Measurements from ENCODE around the gene MTHFR. TPM values are rescaled to one million over a fixed set of nuclear protein-coding genes. Genes with fewer than 3 reads are reported as not detected.

MTHFR gene
- polyA plus RNA-seq, result 17.1 TPM
- long read RNA-seq, donor 1, partial matches to known transcripts, result 0 of 1 reads
- long read RNA-seq, donor 1, other reads (novel, unspliced or antisense), result 0 of 1 reads
- long read RNA-seq, donor 2, partial matches to known transcripts, result 0 of 2 reads
- long read RNA-seq, donor 2, other reads (novel, unspliced or antisense), result 0 of 2 reads
- long read RNA-seq, donor 3, result 0 reads
- long read RNA-seq, donor 4, full-length matches to known transcripts, result 1 of 1 reads
- long read RNA-seq, donor 4, partial matches to known transcripts, result 0 of 1 reads
- long read RNA-seq, donor 4, other reads (novel, unspliced or antisense), result 0 of 1 reads
- long read RNA-seq, donor 5, full-length matches to known transcripts, result 3 of 3 reads
- long read RNA-seq, donor 5, partial matches to known transcripts, result 0 of 3 reads
- long read RNA-seq, donor 5, other reads (novel, unspliced or antisense), result 0 of 3 reads
- long read RNA-seq, donor 6, full-length matches to known transcripts, result 2 of 2 reads
- long read RNA-seq, donor 6, partial matches to known transcripts, result 0 of 2 reads
- long read RNA-seq, donor 6, other reads (novel, unspliced or antisense), result 0 of 2 reads
- long read RNA-seq, donor 7, result 0 reads
- long read RNA-seq, donor 8, result 0 reads
- long read RNA-seq, donor 9, full-length matches to known transcripts, result 2 of 2 reads
- long read RNA-seq, donor 9, partial matches to known transcripts, result 0 of 2 reads
- long read RNA-seq, donor 9, other reads (novel, unspliced or antisense), result 0 of 2 reads
- long read RNA-seq, donor 10, full-length matches to known transcripts, result 2 of 2 reads
- long read RNA-seq, donor 10, partial matches to known transcripts, result 0 of 2 reads
- long read RNA-seq, donor 10, other reads (novel, unspliced or antisense), result 0 of 2 reads
- long read RNA-seq, donor 11, full-length matches to known transcripts, result 3 of 3 reads
- long read RNA-seq, donor 11, partial matches to known transcripts, result 0 of 3 reads
- long read RNA-seq, donor 11, other reads (novel, unspliced or antisense), result 0 of 3 reads

DNA sequence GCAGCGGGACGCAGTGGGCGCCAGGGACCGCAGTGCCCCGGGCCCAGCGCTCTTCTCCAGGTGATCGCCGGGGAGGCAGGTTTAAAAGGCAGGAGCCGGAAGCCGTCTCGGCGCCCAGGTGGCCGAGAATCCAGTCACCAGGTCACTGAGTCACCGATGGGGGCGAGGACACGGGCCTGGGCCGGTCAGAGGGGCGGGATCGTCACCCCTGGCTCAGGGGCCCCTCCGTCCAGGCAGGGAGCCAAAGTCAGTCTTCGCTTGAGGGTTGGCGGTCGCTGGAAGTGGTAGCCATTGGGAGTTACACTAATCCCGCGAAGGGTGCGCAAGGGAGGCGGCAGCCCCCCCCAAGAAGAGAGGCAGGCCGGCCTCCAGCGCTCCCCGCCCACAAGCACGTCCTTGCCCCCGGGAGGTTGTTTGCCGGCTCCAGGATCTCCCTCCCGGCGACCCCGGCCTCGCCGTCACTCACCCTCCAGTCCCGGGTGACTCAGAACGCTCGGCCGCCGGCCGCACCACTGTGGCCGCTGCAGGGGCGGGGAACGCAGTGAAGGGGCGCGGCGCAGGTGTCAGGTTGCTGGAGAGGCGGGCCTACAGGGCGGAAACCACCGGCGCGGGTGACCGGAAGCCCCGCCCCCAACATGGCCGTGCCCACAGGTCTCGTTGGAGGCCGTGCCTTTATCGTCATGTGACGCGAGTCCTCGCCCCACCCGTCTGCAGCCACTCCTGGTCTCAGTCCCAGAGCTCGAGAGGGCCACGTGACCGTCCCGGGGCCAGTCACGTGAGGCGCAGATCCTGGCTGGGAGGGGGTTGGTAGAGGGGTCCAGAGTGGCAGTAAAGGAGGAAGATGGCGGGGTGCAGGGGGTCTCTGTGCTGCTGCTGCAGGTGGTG, at the start of gene MTHFR, which contains the start of gene CLCN6:
TSS of gene MTHFR (minus strand) at position 543 of the 885 bp plus-strand sequence. CDS start 2,848 bp downstream, outside the sequence.
TSS of gene CLCN6 (plus strand) at position 770 of the 885 bp plus-strand sequence. CDS start at position 842, 72 bp downstream.
- H3K9me3 ChIP-seq (ENCODE audit: control insufficient read depth, low read depth, low read length), result no peaks in the 10 kb centered on the region
- DNase-seq, result peak; percentile 100
- peak within 1 kb of the TSS; percentile 97 for H3K27ac ChIP-seq (ENCODE audit: low read length)
- H3K36me3 ChIP-seq (ENCODE audit: control insufficient read depth, insufficient read depth, low read length), result peaks cover 26% of the 10 kb centered on the region
- H3K27me3 ChIP-seq (ENCODE audit: control insufficient read depth, insufficient read depth, low read length), result no peaks in the 10 kb centered on the region
- H3K4me1 ChIP-seq (ENCODE audit: control insufficient read depth, insufficient read depth, low read length), result peaks cover 43% of the 10 kb centered on the region
- WGBS (ENCODE audit: insufficient coverage, low lambda C conversion rate), result no CpG with 5 or more reads among the region's 72 CpGs
- H3K4me3 ChIP-seq (ENCODE audit: low read length), result peak within 1 kb of the TSS; percentile 83

DNA sequence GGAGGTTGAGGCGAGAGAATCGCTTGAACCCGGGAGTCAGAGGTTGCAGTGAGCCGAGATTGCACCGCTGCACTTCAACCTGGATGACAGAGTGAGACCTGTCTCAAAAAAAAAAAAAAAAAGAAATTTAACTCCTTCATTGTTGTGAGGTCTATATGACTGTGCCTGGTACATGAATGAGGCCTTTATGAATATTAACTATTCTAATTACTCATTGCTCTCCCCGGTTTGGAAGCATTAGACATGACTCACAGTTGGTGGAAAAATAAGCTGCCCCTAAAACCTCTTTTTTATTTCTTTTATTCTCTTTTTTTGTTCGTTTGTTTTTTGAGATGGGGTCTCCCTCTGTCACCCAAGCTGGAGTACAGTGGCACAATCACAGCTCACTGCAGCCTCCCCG, 49.7 kb upstream of the MTHFR start:
- H3K27ac ChIP-seq (ENCODE audit: low read length), result no peak overlapping the region
- H3K36me3 ChIP-seq (ENCODE audit: control insufficient read depth, insufficient read depth, low read length), result no peaks in the 10 kb centered on the region
- H3K27me3 ChIP-seq (ENCODE audit: control insufficient read depth, insufficient read depth, low read length), result peaks cover 39% of the 10 kb centered on the region
- no peak overlapping the region for H3K4me3 ChIP-seq (ENCODE audit: low read length)
- DNase-seq, result no peak
- H3K9me3 ChIP-seq (ENCODE audit: control insufficient read depth, low read depth, low read length), result no peaks in the 10 kb centered on the region
- WGBS (ENCODE audit: insufficient coverage, low lambda C conversion rate), result 57% methylated on average over 1 of the region's 8 CpGs
- H3K4me1 ChIP-seq (ENCODE audit: control insufficient read depth, insufficient read depth, low read length), result no peaks in the 10 kb centered on the region

DNA sequence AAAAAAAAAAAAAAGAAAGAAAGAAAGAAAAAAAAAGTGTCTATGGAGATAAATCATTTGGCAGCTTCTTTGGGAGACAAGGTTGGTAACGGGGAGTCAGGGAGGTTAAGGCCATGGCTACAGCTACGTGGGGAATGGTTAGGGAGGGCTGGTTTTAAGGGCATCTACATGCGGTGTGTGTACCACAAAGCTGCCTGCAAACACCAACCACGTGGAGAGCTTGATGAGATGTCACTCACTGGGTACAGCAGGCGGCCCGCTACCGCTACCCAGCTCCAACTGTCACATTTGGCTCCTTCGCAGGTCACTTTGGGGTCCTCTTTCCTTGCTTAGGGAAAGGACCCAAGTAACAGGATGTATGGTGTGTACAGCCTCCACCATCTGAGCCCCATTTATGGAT, 48.8 kb upstream of the MTHFR start:
- H3K27ac ChIP-seq (ENCODE audit: low read length), result no peak overlapping the region

DNA sequence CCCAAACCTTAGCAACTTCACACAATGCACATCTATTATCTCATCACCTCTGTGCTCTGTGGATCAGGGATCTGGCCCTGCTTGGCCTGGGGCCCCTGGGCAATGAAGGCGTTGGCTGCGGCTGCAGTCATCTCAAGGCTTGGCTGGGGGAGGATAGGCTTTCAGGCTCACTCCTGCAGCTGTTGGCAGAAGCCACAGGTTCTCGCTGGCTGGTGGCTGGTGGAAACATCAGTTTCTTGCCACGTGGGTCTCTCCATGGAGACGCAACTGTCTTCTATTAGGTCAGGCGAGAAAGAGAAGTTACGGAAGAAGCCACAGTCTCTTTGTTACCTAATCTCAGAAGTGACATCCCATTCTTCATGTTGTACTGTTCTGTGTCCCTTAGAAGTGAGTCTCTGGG, 45.4 kb upstream of the MTHFR start:
- Histone ChIP-seq H3K27ac (ENCODE audit: low read length) (no peak overlapping the region), H3K36me3 (ENCODE audit: control insufficient read depth, insufficient read depth, low read length) (peaks cover 13% of the 10 kb centered on the region), H3K4me1 (ENCODE audit: control insufficient read depth, insufficient read depth, low read length) (no peaks in the 10 kb centered on the region), H3K4me3 (ENCODE audit: low read length) (no peak overlapping the region), H3K27me3 (ENCODE audit: control insufficient read depth, insufficient read depth, low read length) (peaks cover 5% of the 10 kb centered on the region), H3K9me3 (ENCODE audit: control insufficient read depth, low read depth, low read length) (no peaks in the 10 kb centered on the region)
- 60% methylated on average over 1 of the region's 7 CpGs for WGBS (ENCODE audit: insufficient coverage, low lambda C conversion rate)
- DNase-seq, result no peak

More for the DNA sequence above, 48.8 kb upstream of the MTHFR start:
- H3K4me1 ChIP-seq (ENCODE audit: control insufficient read depth, insufficient read depth, low read length), result no peaks in the 10 kb centered on the region
- no peaks in the 10 kb centered on the region for H3K9me3 ChIP-seq (ENCODE audit: control insufficient read depth, low read depth, low read length)
- WGBS (ENCODE audit: insufficient coverage, low lambda C conversion rate), result 0% methylated on average over 1 of the region's 8 CpGs
- no peak for DNase-seq
- no peak overlapping the region for H3K4me3 ChIP-seq (ENCODE audit: low read length)
- no peaks in the 10 kb centered on the region for H3K36me3 ChIP-seq (ENCODE audit: control insufficient read depth, insufficient read depth, low read length)
- peaks cover 36% of the 10 kb centered on the region for H3K27me3 ChIP-seq (ENCODE audit: control insufficient read depth, insufficient read depth, low read length)

DNA sequence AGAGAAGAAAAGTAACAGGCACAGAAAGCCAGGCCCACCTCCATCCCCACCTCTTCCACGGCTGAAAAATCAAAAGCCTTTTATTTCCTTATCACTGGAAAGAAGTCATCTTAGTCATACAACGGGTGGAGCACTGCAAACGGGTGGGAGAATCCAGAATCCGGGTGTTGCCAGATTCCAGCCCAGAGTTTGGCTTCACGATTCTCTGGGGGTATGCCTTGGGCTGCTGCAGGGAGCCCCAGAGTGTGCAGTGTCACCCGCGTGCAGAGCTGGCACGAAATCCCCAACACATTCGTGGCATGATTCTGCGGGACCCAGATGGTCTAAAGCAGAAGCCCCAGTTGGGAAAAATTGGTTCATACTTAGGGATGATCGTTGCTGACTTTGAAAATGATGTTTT, 44.4 kb upstream of the MTHFR start:
- Histone ChIP-seq H3K4me3 (ENCODE audit: low read length) (no peak overlapping the region), H3K27ac (ENCODE audit: low read length) (no peak overlapping the region), H3K36me3 (ENCODE audit: control insufficient read depth, insufficient read depth, low read length) (peaks cover 18% of the 10 kb centered on the region), H3K4me1 (ENCODE audit: control insufficient read depth, insufficient read depth, low read length) (no peaks in the 10 kb centered on the region), H3K27me3 (ENCODE audit: control insufficient read depth, insufficient read depth, low read length) (peaks cover 5% of the 10 kb centered on the region), H3K9me3 (ENCODE audit: control insufficient read depth, low read depth, low read length) (no peaks in the 10 kb centered on the region)
- WGBS (ENCODE audit: insufficient coverage, low lambda C conversion rate), result no CpG with 5 or more reads among the region's 11 CpGs
- DNase-seq, result no peak

DNA sequence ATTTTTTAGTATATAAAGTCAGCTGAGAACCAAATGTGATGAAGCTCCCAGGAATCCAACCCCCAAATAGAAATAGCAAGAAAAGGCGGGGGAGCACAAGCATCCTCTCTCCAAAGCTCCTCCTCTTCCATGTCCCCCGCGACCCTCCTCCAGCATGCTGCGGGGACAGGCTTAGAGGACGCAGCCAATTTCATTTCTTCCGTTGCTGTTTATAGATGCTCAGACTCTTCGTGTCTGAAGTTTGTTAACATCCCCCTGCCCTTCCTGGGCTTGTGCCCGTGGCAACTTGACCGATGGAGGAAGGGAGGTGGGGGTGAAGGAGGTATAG, 42.6 kb upstream of the MTHFR start:
- no peak overlapping the region for H3K27ac ChIP-seq (ENCODE audit: low read length)
- H3K27me3 ChIP-seq (ENCODE audit: control insufficient read depth, insufficient read depth, low read length), result no peaks in the 10 kb centered on the region
- no peak overlapping the region for H3K4me3 ChIP-seq (ENCODE audit: low read length)
- no peaks in the 10 kb centered on the region for H3K4me1 ChIP-seq (ENCODE audit: control insufficient read depth, insufficient read depth, low read length)
- 92% methylated on average over 2 of the region's 9 CpGs for WGBS (ENCODE audit: insufficient coverage, low lambda C conversion rate)
- no peaks in the 10 kb centered on the region for H3K9me3 ChIP-seq (ENCODE audit: control insufficient read depth, low read depth, low read length)
- H3K36me3 ChIP-seq (ENCODE audit: control insufficient read depth, insufficient read depth, low read length), result peaks cover 35% of the 10 kb centered on the region
- DNase-seq, result no peak

DNA sequence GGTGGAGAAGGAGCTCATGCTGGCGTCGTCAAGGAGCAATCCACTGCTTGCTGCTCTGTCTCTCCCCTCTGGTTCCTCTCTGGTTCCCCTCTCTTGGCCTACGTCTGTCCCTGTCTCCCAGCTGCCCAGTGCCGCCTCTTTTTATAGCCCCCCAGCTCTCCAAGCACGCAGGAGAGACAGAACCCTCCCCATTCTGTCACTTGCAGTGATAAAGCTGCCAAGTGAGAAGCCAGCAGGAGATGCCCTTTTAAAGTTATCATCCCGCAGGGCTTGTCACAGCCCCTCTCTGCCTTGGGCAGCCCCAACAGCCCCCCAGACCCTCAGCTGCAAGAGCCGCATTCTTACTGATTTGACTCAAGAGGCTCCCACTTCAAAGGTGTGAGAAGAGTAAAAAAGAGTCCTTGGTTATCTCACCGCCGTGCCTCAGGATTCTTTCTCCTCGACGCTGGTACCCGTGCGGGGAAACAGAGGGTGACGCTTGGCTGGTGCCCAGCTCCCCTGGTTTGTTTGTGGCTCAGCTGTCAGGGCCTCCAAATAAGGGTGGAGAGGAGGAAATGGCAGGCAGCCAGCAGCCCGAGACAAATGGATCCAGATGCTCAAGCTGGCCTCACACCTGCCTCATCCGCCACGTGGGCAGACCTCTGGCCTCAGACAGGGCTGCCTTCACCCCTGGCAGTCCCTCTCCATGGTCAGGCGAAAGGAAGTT, 42.1 kb upstream of the MTHFR start, which contains the start of gene NPPA:
TSS of gene NPPA (minus strand) at position 117 of the 706 bp plus-strand sequence. CDS start at position 18, 99 bp downstream.
- peaks cover 36% of the 10 kb centered on the region for H3K36me3 ChIP-seq (ENCODE audit: control insufficient read depth, insufficient read depth, low read length)
- H3K27ac ChIP-seq (ENCODE audit: low read length), result no peak within 1 kb of the TSS
- no peaks in the 10 kb centered on the region for H3K27me3 ChIP-seq (ENCODE audit: control insufficient read depth, insufficient read depth, low read length)
- H3K9me3 ChIP-seq (ENCODE audit: control insufficient read depth, low read depth, low read length), result no peaks in the 10 kb centered on the region
- no peaks in the 10 kb centered on the region for H3K4me1 ChIP-seq (ENCODE audit: control insufficient read depth, insufficient read depth, low read length)
- no peak within 1 kb of the TSS for H3K4me3 ChIP-seq (ENCODE audit: low read length)
- 100% methylated on average over 1 of the region's 18 CpGs for WGBS (ENCODE audit: insufficient coverage, low lambda C conversion rate)
- no peak for DNase-seq

DNA sequence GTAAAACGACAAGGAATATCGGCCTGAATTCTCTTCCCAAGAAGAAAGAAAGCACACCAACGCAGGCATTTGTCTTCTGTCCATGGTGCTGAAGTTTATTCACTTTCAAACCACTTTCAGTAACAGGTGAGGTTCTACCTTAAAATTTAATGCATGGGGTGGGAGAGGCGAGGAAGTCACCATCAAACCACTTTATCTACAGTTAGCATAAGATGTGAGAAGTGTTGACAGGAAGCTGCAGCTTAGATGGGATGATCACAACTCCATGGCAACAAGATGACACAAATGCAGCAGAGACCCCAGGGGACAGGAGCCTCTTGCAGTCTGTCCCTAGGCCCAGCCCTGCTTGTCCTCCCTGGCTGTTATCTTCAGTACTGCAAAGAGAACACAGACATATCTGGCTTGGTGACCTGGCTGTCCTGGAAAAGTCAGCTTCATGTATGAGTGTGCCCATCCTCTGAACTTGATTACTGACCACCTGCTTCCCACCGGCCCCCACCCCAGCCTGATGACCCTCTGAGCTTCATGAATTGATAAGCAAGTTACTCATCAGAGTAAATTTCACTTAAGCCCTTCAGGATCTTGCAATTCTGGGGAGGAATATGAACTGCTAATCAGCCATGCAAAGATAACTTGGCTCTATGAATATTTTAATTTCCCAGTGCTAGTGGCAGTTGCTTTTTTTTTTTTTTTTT, 40.0 kb upstream of the MTHFR start:
- Histone ChIP-seq H3K4me1 (ENCODE audit: control insufficient read depth, insufficient read depth, low read length) (peaks cover 5% of the 10 kb centered on the region), H3K4me3 (ENCODE audit: low read length) (no peak overlapping the region), H3K9me3 (ENCODE audit: control insufficient read depth, low read depth, low read length) (no peaks in the 10 kb centered on the region), H3K27ac (ENCODE audit: low read length) (no peak overlapping the region), H3K36me3 (ENCODE audit: control insufficient read depth, insufficient read depth, low read length) (peaks cover 56% of the 10 kb centered on the region), H3K27me3 (ENCODE audit: control insufficient read depth, insufficient read depth, low read length) (no peaks in the 10 kb centered on the region)
- WGBS (ENCODE audit: insufficient coverage, low lambda C conversion rate), result no CpG with 5 or more reads among the region's 5 CpGs
- peak in 1 of 2 donors; percentile 20 for DNase-seq

Measured in large intestine (tissue), 12 donors.